ENCODE measurements around the gene MYH7.
"Not testable (repeated sequence)": the region's sequence is repeated elsewhere in the genome, so short reads cannot be mapped to it uniquely, and the experiment has no call there.

Gene MYH7

DNA sequence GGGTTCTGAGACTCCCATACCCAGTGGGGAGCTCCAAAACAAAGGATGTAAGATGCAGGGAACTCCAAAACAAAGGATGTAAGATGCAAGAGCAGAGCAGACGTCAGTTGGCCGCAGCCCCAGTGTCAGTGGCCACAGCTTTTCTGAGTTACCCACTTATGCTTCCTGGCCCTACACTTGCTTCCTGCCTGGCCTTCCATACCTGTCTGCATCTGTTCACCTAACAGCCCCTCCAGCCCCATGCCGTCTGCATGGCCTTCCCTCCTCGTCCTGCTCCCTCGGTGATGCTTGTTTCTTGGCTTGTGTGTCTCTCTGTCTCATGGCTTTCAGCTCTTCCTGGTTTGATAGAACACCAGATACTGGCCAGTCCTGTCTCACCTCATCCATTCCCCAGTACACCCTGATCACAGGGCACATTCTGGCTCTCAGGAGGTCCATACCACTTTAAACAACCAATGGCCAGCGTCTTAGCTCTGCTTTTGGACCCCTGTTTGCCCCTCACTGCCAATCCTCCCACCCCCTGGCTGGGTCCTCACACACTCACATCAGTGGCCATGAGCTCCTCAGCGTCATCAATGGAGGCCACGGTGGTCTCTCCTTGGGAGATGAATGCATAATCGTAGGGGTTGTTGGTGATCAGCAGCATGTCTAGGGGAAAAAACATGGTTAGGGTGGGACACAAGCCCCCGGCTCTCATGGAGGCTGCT is 5.3 kb downstream of the MYH7 start:
- no peak for DNase-seq (ENCODE audit: low spot score)

DNA sequence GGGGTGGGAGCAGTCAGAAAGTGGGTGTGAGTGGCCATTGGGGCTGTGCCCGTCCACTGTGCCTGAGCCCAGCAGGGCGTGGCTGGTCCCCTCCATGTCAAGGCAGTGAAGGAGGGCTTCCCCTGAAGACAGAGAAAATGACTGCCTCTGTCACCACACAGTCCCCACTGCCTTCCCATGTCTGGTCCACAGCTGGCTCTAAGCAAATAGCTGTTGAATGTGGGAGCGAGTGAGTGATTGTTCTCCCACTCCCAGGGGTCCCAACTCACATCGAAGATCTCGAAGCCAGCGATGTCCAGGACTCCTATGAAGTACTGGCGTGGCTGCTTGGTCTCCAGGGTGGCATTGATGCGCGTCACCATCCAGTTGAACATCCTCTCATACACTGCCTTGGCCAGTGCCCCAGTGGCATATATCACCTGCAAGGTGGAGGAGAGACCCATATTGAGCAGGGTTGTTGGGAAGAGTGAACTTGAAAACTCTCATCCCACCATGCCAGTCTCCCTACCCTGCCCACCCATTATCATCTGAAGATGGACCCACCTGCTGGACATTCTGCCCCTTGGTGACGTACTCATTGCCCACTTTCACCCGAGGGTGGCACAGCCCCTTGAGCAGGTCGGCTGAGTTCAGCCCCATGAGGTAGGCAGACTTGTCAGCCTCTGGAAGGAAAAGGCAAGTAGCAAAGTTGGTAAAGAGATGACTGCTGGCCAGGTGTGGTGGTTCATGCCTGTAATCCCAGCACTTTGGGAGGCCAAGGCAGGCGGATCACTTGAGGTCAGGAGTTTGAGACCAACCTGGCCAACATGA is 6.6 kb downstream of the MYH7 start:
- DNase-seq (ENCODE audit: low spot score) = no peak

DNA sequence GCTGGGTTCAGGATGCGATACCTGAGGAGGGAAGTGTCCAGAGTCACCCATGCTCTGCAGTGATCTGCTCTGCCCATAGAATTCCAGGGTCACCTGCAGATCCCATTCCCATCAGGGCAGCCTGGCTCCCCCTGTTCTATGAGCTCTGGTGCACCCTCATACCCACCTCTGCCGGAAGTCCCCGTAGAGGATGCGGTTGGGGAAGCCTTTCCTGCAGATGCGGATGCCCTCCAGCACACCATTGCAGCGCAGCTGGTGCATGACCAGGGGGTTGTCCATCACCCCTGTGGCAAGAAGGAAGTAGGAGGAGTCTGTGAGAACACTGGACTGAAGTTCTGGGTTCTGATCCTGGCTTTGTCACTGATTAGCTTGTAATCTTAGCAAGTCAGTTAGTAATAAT is 9.7 kb downstream of the MYH7 start:
- DNase-seq (ENCODE audit: low spot score) = not testable (repeated sequence)

DNA sequence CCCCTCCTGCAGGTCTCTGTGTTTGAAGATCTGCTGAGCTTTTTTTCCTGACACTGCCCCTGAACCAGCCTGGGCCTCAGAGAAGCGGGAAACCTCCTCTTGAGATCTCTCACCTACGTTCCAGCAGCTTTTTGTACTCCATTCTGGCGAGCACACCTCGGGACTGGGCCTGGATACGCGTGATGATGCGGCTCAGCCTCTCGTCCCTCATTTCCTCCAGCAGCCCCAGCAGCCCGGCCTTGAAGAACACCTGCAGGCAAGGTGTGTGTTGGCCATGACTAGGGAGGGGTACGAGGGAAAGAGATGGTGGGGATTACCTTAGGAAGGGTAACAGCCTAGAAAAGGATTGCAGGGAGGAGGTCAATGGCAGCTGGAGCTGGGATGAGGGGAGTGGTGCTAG is 10.3 kb downstream of the MYH7 start:
- DNase-seq (ENCODE audit: low spot score) = no peak

DNA sequence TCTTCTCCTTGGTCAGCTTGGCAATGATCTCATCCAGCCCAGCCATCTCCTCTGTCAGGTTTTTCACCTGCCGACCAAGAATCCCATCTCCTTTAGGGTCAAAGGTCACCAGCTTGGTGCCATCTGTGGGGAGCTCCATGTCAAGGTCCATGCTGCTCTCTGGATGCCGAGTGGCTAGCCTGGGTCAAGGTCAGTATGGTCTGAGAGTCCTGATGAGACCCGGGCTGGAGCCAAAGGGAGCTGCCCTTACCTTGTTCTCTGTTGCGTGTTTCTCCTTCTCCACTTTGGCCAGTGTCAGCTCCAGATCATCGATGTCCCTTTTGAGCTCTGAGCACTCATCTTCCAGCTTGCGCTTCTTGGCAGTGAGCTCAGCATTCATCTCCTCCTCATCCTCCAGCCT is 11.8 kb downstream of the MYH7 start:
- no peak for DNase-seq (ENCODE audit: low spot score)

DNA sequence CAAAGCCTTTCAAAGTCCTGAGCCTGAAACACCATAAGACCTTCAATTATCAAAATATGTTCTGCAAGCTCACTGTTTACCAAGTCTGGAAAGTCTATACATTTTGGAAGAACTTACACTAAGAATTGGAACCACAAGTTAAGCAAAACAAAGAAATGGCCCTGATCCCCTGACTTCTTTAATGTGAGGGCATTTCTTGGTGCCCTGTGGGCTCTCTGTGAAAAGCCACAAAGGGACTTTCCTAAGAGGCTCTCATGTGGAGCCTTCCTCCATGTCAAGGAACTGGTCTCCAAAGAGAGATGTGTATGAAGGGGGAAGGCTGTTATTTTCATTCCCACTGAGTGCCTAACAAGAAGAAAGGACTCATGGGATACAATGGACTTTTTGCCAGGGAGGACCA is 13.9 kb downstream of the MYH7 start:
- DNase-seq (ENCODE audit: low spot score) = no peak

DNA sequence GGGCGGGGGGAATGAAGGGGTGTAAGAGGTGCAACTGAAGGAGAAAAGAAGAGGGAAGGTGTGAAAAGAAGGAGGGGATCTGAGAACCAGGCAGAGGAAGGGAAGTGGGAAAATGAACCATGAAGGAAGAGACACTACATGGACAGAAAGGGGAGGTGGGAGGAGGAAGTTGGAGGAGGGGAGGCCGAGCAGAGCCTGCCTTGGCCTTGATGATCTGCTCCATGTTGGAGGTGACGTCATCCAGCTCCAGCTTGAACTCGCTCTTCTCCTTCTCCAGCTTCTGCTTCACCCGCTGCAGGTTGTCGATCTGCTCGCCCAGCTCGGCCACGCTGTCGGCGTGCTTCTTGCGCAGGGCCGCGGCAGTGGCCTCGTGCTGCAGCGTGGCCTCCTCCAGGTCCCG is 15.8 kb downstream of the MYH7 start:
- not testable (repeated sequence) for DNase-seq (ENCODE audit: low spot score)

DNA sequence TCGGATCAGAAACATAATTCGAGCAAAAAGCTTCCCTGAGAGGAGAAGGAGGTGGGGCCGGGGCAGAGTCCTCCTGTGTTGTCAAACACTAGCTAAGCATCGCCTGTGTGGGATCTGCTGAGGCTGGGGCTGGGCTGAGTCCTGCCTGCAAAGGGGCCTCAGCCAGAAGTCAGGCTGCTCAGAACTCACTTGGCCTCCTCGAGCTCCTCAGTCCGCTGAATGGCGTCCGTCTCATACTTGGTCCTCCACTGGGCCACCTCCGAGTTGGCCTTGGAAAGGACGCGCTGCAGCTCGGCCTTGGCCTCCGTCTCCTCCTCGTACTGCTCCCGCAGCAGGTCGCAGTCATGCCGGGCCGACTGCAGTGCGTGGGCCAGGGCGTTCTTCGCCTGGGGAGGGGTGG is 17.4 kb downstream of the MYH7 start:
- DNase-seq (ENCODE audit: low spot score) = no peak

DNA sequence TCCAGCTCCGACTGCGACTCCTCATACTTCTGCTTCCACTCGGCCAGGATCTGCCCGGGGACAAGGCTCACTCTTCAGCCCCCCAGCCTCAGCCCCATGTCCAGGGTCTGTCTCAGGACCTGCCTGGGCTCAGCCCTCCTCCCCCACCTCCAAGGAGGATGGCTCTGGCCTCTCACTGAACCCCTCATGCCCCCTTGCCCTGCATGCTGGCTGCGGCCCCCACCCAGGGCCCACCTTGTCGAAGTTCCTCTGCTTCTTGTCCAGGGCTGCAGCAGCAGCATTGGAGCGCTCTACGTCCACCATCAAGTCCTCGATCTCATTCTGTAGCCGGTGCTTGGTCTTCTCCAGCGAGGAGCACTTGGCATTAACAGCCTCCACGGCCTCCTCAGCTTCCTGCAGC is 18.2 kb downstream of the MYH7 start:
- DNase-seq (ENCODE audit: low spot score) = not testable (repeated sequence)

DNA sequence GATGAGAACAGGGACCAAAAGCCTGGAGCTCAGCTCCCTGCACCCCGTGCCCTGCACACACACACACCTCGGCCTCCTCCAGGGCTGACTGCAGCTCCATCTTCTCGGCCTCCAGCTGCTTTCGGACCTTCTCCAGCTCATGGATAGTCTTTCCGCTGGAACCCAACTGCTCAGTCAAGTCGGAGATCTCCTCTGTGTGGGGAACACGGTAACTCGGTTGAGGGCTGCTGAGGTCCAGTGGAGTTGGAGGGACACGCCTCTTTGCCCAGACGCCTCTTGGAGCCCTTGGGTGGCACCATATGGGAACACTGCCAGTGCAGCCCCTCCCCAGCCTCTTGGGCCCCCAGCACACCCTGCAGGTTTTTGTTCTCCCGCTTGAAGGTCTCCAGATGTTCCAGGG is 18.7 kb downstream of the MYH7 start:
- no peak for DNase-seq (ENCODE audit: low spot score)

DNA sequence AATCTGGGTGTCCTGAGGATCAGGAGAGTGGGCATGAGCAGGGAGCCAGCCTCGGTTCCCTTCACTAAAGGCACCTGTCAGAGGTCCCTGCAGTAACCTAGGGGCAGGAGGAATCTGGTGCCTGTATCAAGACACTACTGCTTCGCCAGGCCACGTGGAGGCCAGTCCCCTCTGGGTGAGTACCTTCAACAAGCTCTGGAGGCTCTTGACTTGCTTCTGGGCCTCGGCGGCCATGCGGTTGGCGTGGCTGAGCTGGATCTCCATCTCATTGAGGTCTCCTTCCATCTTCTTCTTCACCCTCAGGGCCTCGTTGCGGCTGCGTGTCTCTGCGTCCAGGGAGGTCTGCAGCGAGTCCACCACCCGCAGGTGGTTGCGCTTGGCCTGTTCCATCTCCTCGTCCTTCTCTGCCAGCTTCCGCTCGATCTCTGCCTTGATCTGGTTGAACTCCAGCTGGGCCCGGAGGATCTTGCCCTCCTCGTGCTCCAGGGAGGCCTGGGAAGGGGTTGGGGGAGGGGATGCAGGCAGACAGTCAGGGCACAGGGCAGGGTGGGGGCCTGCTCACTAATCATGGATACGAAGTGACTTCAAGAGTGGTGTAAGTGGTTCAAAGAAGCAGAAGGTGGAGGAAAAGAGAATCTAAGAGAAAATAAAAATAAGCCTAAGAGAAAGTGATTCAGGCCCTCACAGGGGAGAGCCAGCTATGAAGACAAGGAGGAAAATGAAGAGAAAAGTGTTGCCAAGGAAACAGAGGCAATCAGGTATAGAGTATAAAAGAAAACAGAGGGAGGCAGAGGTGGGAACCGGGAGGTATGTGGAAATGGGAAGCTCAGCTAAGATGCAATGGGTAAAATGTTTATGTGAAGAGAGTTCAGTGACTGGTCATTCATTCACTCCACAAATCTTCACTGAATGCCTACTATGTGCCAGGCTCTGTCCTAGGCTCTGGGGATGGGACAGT is 19.4 kb downstream of the MYH7 start:
- DNase-seq (ENCODE audit: low spot score) = no peak

DNA sequence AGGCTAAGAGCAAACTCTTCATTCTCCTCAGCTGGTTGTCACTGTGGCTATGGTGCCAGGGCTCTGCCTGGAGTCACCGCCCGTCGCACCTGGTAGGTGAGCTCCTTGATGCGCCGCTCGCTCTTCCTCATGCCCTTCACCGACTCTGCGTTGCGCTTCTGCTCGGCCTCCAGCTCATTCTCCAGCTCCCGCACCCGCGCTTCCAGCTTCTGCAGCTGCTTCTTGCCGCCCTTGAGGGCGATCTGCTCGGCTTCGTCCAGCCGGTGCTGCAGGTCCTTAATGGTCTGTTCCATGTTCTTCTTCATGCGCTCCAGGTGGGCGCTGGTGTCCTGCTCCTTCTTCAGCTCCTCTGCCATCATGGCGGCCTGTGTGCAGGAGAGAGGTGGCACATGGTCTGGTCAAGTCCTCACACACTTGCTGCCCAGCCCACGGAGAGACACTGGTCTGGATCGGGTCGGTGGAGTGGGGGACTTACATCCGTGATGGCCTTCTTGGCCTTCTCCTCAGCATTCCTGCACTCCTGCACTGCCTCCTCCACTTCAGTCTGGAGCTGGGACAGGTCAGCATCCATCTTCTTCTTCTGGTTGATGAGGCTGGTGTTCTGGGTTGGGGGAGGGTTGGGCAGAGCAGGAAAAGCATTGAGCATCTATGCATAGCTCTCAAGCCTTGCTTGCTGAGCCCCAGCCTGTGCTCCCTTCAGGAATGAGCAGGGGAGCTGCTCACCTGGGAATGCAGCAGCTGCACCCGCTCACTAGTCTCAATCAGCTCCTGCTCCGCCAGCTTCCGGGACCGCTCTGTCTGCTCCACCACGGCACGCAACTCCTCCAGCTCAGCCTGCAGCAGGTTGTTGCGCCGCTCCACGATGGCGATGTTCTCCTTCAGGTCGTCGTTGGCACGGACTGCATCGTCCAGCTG is 20.3 kb downstream of the MYH7 start:
- DNase-seq (ENCODE audit: low spot score) = no peak

DNA sequence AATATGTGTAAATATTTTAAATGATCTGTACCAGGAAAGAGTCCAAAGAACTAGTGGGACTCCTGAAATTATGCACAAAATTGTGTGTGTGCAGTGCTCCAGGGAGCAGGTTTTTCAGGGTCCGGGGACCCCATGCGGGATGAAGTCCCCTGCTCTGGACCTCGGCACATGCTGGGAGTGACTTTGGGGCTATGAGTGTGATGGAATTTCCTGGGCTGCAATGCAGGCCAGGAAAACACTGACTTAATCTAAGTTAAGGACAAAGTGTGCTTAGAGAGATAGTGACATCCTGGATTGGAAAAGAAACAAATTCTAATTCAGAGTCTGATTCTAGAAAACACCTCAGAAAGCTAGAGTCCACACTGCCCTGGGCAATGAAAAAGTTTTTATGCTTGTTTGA is 21.2 kb downstream of the MYH7 start:
- DNase-seq (ENCODE audit: low spot score) = no peak

DNA sequence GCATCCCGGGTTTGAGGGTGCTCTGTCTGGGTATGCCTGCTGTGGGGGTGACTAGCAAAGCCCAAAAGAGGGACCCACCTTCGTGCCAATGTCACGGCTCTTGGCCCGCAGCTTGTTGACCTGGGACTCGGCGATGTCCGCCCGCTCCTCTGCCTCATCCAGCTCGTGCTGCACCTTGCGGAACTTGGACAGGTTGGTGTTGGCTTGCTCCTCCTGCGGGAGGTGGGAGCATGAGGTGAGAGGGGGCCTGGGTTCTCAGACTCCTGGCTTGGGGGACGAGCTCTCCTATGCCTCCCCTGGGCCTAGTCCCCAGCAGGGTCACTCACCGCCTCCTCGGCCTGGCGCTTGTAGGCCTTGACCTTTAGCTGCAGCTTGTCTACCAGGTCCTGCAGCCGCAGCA is 21.8 kb downstream of the MYH7 start:
- DNase-seq (ENCODE audit: low spot score) = no peak

DNA sequence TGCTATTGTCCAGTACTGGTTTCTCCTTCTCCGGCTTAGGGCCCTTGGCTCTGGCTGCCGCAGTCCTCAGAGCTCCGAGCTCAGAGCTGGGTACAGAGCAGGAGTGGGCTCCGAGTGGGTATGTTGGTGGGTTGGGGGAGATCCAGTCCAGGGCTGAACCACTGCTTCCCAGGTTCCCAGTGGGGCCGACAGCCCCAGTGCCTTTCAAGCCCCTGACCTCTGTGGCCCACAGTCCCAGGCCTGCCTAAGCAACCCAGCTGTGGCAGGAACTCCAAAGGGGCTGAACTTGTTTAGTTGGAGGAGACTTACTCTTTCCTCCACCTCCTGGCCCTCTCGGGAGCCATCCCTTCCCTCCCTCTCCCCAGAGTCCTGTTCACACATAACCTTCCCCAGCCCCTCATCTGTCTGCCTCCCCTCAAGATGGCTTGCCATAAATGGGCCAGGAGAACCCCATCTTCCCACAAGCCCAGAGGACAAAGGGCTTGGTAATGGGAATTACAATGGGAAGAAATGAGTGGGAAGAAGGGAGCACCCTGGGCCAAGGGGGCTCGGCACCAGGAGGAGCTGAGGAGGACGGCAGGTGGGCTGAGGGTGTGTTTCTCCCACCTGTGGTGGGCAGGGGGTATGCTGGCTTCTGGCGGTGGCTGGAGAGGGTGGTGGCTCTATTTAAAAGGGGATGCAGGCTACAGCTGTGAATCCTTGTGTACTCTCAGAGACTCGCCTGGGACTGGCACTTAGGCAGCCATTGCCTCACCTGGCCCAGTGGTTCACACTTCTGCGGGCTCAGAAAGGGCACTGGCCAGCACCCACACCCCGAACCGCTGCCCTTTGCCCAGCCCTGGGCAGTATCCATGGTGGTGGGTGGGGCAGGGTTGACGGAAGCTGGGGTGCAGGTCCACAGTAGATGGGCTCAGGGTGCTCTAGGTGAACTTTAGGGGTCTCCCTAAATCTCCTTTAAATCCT is 23.6 kb downstream of the MYH7 start:
- DNase-seq (ENCODE audit: low spot score) = no peak

DNA sequence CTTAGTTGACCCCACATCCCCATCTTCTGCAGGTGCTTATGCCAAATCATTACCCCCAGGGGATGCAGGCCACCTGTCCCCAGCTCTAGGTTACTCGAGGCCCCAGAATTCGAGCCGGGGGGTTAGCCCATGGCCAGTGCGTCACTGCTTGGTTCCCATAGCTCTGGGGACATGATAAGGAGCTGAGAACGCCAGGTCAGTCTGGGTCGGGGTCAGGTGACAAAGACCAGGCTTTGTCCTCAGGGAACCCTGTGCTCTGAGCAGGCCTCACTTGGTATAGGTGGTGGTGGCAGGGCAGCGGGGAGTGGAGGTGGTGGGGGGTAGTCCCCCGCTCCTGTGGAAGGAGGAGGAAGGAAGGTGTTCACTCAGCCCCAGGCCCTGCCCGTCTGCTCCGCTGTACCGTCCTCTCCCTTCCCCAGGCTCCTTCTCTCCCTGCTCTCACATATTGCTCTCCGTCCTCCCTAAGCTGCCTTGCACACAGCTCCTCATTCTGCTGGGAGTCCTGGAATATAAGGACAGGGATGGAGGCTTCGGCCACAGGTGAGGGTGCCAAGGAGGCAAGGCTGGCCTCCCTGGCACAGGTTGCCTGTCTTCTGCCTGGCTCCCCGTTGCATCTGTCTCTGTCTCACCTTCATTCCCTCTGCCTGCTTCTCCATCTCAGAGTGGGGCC is 25.4 kb downstream of the MYH7 start:
- DNase-seq (ENCODE audit: low spot score) = no peak

DNA sequence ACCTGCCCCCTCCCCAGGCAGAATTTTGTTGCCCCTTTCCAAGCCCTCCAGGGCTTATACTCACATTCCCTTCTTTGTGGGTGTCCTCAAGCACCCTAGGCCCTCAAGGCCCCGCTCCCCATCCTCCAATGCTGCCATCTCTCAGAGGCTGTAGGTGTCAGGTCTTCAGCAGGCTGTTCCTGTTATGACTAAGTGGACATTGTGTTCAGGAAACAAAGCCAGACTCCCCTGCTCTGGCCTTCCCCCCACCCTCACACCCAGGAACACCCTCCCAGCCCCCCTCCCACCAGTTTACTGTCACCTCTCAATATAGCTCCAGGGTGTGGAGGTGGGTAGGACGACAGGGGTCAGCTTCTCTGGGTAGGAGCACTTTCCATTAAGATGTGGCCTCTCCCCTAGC is 26.0 kb downstream of the MYH7 start:
- DNase-seq (ENCODE audit: low spot score) = no peak

DNA sequence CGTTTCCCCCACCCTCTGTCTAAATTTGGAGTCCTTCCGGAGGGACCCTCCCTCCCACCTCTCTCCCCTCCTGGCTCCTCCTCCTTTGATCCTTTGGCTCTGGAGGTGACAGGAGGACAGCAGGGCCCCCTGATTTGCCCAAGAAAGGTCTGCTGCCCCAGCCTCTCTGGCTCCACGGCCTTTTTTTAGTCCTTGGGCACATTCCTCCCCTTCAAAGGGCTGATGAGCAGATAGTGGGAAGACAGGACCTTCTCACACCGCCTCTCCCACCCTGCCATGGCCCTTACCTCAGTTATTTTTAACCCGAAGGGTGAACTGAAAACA is 27.2 kb downstream of the MYH7 start:
- DNase-seq (ENCODE audit: low spot score) = no peak

DNA sequence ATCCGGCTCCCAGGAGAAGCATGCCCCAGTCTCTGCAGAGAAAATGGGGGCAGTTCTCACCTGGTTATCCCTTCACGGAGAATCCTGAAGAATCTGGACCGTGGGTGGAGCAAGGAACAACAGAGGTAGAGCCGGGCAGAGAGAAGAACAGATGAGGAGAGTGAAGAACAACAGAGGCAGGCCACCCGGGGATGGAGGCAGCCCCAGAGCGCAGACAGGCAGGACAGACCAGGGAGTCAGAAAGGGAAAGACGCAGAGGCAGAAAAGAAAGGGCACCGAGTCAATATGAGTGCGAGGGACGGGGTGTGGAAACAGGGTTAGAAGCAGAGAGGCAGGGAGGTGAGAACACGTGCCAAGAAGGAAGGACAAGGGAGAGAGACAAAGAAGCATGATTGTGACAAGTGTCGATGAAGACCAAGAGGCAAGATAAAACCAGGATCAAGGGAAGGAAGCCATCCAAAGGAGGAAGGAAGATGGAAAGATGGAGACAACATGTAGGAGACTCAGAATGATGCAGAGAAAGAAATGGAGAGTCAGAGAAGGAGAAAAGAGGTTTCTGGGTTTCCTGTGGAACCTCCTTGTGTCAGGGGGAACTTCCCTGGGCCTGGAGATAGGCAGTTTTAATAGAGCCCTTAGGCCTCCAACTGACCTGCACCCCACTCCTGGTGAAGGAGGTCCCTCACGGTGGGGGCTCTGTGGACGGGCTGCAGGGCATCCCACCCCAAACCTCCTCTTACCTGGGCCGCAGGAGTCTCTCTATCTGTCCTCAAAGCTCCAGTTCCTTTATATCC is 27.7 kb downstream of the MYH7 start, which contains the start of gene MYH6:
MYH6 (minus strand) TSS at position 758 of the 791 bp plus-strand sequence. CDS start 1,050 bp downstream, outside the sequence.
- DNase-seq (ENCODE audit: low spot score) = no peak

Data from ecto neural progenitor cell (in vitro differentiated cells).